ENCODE results near the gene KCNK4.
A peak's percentile ranks its signal among the peaks of the same experiment; 100 is the strongest.
"Not testable (repeated sequence)": the region's sequence is repeated elsewhere in the genome, so short reads cannot be mapped to it uniquely, and the experiment has no call there.

KCNK4 gene

DNA sequence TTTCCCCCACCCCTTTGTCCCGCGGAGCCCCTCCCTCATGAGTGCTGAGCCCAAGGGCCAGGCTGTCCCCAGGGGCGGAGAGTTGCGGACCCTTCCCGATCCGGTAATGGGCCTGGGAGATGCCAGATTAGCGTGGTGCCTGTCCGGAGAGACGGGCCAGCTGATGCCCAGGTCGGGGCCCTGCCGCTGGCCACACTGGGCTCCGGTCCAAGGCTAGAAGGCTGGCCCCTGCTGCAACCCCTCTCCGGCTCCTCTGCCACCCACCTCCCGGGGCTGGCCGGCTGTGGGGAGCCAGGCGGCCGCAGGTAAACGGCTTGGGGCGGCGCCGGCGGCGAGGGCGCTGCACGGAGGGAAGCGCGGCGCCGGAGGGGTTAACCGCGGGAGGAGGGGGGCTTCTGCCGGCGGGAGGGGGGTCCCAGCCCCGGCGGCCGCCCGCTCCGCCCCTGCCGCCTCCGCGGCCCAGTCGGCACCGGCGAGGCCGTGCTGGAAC is at the start of gene KCNK4:
Gene KCNK4, plus strand, starts transcription at position 41 of the 490 bp plus-strand sequence. CDS start 1,717 bp downstream, outside the sequence.
- DNase-seq, result no peak

DNA sequence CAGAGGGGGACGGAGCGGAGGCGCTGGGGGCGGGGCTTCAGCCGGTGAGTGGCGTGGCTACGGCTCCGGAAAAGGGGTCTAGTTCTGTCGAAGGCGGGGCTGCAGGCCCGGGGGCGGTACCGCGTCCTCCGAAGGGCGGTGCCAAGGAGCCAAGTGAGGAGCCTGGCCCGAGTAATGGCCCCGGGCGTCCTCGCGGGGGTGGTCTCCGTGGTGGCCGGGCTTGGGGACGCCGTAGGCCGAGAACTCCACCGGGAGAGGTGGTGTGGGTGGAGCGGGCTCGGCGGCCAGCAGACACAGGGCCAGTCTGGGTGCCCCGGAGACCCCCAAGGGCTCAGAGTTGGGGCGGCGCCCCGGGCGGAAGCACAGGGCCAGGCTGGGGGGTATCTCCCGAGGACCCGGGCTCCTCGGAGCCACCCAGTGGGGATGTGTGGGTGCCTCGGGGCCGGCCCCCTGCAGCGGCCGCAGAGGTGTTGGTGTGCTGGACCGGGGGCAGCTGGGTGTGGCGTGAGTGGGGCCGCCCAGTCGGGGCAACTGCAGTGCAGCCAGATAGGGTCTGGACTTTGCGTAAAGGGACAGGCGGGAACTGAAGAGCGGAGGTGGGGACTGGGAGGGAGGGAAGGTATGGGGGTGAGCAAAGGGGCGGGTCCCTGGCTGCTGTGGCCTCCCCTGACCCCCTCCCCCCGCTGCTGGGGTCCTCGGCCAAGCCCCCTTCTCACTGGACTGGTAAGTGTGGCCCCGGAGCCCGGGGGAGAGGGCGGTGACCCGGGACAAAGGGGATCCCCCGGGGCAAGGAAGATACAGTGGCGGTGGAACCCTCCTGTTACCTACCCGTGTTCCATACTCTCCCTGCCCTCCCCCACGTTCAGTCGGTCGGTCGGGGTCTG is 49.4 kb upstream of the KCNK4 start:
- DNase-seq, result peak; percentile 19 to 100

DNA sequence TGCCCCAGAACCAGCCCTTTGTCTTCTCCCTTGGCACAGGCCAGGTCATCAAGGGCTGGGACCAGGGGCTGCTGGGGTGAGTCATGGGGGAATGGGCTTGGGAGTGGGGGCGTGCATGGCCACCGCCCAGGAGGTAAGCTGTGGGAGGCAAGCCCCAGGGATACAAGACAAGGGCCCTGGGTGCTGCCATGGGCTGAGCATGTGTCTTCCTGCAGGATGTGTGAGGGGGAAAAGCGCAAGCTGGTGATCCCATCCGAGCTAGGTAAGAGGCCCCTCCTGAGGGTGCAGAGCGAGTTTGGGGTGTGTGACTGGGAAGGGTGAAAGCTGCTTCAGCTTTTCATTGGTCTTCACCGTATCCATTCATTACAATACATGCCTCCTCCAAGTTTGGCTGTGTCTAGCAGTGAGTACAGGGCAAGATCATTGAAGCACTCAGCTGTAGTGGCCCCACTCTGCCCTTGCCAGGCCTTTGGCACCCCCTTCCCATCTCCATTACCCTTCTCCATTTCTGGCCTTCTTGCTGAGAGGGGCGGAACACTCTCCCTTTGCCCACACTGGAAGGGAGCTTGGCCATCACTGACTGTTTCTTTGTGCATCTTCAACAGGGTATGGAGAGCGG is 47.8 kb upstream of the KCNK4 start:
- DNase-seq, result no peak

DNA sequence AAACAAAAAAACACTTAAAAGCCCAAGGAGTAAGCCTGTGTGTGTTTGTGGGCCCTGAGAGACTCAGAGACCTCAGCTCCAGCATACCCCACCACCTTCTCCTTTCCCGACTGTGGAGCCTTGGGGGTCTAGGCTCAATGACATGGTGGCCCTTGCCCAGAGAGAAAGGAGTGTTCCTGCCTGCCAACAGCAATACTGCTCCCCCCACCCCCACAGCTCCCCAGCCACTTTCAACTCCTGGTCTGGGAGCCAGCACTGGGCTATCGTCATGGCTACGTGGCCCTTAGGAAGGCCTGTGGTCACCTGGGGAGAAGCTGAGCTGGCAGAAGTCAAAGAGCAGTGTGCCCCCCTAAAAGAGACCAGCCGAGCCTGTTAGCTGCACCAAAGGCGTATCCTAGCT is 47.0 kb upstream of the KCNK4 start:
- DNase-seq, result no peak

DNA sequence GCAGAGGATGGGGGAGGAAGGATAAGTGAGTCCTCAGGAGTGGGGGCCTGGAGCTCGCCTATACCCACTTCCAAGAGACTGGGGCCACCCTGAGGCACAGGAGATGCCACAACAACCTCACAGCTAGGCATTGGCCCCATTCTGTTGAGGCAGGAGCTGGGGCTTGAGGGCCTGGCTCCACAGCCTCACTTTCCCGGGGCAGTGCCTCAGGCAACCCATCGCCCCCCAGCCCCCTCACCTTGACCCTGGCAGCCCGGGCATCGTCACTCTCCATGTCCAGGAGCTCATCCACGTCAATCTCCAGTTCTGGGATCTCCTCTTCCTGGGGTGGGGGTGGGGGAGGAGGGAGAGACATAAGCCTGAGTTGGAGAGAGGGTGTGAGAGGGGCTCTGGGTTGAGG is 46.1 kb upstream of the KCNK4 start:
- no peak for DNase-seq

DNA sequence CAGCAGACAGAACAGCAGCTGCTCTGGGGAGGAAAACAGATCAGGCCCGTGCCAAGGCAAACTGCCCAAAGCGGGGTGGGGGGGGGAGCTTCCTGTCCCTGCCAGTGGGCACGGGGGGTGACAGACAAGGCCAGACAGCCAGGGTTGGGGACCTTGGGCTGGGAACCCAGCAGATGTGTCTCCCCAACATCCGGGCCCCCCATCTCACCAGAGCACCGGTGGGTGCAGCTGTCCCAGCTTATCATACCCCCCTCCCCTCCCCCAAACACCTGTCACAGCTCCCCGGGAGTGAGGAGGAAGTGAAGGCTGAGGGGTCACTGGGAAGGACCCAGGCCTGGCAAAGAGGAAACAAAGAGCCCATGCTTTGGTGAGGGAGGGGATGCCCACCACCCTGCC is 45.7 kb upstream of the KCNK4 start:
- peak; percentile 55 for DNase-seq

DNA sequence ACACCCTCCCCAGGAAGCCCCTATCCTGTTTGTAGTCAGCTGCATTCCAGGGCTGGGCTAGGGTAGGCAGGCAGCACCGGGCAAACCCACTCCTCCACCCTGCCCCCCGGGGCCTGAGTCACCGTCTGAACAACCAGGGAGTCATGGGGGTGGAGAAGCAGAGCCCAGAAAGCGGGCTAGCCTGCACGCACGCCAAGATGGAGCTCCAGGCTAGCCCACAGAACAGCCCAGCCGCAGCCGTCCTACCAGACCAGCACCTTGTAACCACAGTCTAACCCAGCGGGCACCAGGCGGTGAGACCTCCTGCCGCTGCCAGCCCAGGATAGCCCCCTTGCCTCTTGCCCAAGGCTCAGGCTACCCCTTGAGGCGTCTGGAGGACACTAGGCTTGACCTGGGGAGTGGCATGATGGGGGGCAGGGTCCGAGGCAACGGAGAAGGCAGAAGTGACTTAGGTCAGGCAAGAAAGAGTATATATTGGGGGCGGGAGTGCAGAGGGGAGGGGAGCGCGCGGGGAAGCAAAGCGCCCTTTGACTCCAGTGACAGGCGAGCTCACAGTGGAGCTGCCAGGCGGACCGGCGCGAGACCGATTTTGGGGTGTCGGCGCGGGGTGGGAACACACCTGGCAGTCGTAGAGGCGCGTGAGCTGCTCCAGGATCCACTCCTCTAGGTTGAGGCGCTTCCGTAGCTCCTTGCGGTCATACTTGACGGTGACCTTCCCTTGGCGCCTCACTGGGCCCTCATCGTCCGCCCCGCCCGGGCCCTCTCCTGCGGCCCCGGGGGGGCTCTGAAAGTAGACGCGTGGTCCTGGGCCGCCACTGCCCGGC is 45.1 kb upstream of the KCNK4 start:
- DNase-seq, result peak; percentile 57 to 74

DNA sequence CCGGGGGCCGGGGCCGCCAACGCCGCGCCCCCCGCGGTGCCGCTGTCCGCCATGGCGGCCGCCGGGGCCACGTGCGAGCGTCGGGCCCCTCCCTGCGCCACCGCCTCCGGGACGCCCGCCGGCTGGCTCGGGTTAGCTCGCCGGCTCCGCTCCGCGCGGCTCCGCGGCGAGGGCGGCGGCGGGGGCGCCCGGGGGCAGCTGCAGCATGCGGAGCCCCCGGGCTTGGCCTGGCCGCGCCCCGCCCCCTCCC is 44.6 kb upstream of the KCNK4 start:
- not testable (repeated sequence) for DNase-seq

DNA sequence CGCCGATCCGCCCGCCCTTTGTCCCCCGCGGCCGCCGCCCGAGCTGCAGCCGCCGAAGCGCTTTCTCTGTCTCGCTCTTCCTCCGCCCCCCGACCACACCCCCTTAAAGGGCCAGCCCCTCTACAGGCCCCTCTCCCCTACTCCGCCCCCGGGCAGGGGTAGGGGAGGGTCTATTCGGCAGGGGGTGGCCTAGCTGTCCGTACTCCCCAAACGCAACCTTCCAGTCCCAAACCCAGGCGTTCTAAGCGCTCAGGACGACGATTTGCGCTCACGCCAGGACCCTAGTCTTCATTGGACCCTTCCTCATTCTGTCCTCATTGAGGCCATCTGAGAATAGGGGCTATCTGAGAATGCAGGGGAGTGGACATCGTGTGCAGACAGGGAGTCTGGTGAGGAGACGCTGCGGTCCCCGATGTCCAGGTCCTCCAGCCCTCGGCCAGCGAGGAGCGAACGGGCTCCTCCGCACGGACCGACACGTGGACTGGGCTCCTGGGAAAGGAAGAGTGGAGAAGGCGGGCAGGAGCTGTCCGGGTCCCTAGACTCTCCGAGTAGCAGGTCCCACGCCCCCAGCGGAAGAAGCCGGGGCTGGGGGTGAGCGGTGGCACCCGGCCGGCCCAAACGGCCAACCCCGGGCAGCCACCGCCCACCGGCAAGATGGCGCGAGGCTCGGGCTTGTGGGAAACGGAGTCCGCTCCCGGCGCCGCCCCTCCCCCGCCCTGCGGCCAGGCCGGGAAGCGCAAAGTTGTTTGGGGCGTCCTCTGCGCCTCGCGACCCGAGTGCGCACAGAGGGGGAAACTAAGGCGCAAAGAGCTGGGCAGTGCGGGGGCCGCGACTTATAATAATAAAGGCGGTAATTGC is 44.0 kb upstream of the KCNK4 start, which contains the start of gene PPP1R14B:
Gene PPP1R14B, minus strand, starts transcription at position 73 of the 858 bp plus-strand sequence. CDS start 270 bp downstream, outside the sequence.
- peak; percentile 77 to 81 for DNase-seq

DNA sequence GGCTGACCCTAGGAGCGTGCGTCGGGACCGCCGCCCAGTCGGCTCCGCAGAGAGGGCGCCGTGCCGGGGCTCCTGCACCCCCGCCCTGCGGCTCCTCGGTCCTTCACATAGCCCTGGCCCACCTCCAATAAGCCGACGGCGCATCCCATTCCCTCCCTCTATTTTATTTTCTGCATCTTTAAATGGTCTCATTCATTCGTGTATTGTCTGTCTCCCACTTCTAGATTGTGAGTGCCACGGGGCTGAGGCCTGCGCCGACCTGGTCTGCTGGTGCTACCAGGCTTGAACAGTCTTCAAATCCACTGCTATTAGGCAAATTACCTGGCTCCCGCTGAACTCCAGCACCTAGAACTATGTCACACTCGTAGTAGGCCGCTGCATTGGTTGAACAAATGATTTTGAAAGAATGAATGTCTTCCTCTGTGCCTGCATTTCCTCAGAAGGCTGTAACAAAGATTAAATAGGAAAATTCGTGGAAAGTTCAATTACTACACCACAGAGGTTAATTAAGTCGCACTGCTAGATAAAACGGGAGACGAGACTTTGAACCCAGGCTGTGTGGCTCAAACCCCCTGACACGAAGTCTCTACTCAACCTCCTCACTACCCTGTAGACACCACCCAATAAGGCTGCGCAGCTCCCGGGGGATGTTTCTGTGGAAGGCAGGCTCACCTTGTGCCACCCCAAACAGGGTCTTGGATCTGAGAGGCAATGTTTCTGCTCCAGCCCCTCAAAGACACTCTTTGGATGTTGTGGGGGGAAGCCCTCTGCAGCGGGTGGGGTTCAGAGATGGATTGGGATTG is 43.2 kb upstream of the KCNK4 start:
- DNase-seq, result no peak

DNA sequence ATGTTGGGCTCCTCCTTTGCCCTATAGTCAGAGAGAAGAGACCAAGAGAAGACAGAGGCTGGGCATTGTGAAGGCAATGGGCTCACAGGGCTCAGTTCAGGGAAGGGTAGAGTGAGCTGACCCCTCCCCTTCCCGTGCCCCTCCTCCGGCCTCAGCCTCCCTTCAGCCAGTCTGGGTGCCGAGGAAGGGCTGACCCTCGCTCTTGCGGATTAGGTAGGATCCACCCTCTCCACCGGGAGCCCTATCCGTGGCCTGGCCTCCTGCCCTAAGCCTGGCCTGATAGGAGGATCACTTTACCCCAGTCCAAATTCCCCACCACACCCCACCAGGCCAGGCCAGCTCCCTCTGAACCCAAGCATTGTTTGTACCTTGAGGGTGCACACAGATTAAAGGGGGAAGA is 42.5 kb upstream of the KCNK4 start:
- DNase-seq, result no peak

DNA sequence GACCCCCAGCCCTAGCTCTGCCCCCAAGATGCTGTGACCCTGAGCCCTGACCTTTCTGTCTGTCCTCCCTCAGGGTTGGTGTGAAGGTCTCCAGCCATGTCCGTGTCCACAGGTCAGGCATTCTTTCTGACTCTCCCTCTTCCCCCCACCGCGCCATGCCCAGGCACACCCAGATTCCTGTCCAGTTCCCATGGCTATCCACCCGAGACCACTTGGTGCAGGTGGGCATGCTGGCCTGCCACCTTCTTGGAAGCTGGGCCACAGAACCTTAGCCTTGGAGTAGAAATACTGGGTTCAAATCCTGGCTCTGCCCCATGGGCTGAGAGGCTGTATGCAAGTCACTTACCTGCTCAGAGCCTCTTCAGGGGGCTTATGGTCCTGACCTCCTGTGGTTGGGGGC is 42.1 kb upstream of the KCNK4 start:
- no peak for DNase-seq

DNA sequence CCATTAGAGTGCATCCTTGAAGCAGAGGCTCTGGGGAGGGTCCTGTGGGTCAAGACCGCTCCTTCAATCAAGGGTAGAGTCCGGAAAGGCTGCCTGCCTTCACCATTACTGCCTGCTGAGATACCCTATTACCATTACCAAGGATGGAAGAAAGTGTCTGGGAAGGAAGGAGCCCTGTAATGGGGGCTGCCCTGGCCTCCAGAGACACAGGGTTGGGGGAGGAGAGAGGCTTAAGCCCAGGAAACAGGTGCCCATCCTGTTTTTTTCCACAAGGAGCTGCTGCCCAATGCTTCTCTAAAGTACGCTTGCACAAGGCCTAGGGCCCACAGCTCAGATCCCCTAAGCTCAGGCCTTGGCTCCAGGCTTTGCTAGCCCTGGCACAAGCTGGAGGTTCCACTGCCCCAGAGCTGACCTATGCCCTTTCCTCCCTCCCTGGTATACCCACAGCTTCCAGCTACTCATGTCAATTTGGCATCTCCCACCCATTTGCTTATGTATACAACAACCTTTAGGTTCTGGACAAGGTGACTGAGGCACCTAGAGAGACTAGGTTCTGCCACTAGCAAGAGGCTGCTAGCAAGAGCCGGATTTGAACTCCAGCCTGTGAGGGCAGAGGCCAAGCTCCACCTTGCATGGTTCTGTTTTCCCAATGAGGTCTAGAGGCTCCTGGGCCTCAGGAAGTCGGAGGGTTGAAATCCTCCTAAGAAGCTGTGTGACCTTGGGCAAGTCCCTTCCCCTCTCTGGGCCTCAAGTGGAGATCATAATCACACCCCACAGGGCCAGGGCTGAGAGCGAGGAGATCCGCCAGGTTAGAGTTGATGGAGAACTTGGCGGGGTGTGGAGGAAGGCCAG is 41.3 kb upstream of the KCNK4 start:
- DNase-seq, result no peak

DNA sequence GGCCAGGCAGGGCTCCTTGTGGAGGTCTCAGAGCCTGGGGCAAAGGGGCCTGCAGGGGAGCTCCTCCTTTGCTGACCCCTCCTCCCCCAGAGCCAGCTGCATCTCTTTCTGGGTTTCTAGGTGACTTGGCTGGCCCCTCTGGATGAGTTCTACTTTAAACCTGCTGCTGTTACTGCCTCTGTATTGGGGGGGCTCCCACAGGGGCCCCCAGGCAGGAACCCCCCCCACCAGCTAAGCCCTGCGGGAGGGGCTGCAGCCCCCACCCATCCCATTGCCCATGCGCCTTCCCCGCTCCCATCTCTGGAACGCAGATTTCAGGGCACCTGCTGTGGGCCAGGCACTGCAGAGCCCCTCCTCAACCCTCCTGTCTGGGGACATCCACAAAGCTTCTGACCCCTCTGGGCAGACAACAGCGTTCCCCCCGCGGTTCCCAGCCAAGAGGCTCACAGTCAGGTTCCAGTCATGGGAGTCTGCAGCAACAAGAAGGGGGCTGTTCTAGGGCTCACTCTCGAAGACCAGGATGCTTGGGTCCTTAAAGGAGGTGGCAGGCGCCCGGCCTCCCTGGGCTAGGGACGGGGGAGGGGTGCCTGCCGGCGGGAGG is 40.6 kb upstream of the KCNK4 start:
- no peak for DNase-seq

DNA sequence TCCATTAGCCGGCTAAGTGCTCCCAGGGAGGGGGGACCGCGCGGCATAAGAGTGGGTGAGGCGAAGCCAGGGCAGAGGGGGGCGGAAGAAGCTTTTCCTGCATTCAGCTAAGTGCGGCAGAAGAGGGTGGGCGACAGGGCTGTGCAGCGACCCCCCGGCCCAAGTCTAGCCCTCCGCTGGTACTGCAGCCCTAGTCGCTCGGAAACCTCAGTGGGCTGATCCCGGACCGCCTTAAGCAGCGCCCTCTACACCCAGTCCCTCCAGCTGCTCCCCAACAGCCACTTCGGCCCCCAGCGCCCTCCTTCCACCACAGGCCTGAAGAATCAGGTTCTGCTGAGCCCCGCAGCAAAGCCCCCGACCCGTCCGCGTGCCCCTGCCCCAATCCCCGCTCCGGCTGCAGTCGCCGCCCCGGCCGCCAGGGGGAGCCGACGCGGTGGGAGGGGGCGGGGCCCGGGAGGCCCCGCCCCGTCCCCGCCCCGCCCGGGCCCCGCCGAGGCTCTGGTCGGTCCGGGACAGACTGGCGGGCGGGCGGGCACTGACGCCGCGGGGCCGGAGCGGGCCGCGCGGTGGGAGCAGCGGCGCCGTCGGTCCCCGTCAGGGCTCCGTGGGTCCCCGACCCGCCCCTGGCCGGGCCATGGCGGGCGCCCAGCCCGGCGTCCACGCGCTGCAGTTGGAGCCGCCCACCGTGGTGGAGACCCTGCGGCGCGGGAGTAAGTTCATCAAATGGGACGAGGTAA is 39.9 kb upstream of the KCNK4 start, which contains the start of gene PLCB3:
Gene PLCB3, plus strand, starts transcription at position 515 of the 737 bp plus-strand sequence. Its CDS starts 120 bp downstream, at position 635.
- peak; percentile 57 to 68 for DNase-seq

DNA sequence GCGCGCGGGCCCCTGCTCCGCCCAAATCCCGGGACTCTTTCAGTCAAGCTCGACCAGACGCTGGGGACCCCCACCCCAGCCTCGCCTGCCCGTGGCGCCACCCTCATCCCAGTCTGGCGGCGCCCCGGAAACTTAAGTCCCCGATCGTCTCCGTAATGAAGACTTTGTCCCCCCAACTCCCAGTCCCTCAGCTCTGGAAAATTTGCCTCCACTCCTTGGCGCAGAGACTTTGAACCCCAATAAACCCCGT is 39.4 kb upstream of the KCNK4 start:
- no peak for DNase-seq

DNA sequence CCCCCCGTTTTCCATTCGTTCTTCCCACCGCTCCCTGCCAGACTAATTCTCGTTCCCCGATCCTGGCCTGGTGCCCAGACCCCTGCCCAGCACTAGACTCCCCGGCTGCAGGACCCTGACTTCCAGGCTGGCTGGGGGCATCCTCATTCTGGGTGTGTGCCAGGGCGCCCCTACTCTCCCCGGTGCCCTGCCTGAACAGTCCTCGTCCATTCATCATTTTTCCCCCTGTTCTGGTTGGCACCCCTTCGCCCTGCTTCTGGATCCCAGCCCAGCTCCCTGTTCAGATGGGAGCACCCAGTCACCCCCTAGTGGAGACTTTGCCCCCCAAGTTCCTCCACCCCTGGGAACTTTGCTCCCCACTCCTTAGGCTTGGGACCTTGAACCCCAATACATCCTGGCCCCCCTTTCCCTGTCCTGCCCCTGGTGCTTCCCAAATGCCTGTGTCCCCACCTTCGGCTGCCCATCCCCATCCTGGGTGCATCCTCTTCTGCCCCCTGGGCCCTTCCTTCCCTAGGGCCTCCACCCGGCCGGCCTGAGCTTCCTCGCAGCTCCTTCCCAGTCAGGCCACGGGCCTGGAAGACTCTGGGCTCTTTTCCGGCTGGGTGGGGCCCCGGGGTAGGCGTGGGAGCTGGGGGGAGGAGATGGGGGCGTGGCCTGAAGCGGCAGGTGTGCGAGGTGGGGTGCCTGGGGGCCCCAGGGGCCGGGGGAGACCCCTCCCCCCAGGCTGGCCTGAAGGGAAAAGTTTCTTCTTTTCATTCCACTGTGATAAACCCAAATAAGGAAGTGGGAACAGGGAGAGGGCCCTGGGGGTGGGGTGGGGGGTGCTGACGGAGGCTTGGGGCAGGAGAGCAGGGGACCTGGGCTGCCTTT is 38.9 kb upstream of the KCNK4 start:
- DNase-seq, result peak in 1 of 2 donors; percentile 19

DNA sequence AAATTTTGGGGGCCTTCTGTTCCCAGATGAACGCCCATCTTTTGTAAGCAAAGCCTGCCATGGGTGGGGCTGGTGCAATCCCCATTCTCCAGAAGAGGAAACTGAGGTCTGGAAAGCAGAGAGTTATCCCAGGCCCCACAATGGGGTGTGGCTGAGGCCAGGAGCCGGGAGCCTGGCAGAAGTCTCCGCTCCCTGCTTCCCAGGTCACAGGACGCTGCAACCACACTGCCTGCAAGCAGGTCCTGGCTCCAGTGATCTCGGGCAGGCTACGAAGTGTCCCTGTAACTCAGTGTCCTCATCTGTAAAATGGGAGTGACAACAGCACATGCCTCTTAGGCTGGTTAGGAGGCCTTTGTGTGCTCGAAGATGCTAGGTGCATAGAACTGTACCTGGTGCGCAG is 38.1 kb upstream of the KCNK4 start:
- DNase-seq, result no peak

DNA sequence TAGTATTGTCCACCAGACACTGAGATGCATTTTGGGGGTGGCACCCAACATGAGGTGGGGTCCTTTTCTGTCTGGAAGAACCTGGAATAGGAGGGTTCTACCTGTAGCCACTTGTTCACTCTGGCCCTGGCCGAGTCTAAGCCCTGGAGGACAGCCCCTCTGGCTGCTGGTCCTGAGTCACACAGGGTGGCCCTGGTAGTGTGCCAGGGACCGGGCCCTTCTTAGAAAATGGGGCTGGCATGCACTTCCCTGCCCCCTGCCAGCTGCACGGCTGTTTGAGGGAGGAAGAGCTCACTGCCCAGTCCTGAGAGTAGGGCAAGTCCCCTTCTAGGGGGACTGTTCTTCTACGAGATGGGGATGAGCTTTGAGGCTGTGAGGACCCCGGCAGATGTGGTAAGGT is 37.6 kb upstream of the KCNK4 start:
- no peak for DNase-seq

All from CD4-positive, alpha-beta T cell treated with Interleukin-4 for 1 hour (primary cell).